ENCODE results near the gene TRIM54.

Gene TRIM54

DNA sequence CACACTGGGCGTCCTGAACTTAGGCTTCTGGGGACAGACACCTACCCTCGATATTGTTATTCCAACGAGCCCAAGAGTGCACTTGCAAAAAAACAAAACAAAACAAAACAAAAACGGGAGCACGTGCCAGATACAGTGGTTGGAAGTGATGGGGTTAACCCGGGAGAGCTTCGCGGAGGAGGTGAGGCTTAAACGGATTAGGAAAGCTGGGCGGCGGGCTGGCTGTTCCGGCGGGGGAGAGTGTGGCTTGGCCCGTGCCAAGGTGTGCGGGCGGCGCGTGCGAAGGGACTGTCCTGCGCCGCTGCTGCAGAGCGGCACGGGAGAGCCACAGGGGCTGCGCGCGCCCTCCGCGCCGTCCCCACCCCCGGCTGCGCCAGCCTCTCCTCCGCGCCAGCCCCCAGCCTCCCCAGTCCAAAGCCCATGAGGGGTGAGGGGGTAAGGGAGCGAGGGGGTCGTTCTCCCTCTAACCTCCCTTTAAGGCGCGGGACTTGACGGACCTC lies 17.9 kb upstream of the TRIM54 start (continued):
- TF ChIP-seq, protein P1, sequence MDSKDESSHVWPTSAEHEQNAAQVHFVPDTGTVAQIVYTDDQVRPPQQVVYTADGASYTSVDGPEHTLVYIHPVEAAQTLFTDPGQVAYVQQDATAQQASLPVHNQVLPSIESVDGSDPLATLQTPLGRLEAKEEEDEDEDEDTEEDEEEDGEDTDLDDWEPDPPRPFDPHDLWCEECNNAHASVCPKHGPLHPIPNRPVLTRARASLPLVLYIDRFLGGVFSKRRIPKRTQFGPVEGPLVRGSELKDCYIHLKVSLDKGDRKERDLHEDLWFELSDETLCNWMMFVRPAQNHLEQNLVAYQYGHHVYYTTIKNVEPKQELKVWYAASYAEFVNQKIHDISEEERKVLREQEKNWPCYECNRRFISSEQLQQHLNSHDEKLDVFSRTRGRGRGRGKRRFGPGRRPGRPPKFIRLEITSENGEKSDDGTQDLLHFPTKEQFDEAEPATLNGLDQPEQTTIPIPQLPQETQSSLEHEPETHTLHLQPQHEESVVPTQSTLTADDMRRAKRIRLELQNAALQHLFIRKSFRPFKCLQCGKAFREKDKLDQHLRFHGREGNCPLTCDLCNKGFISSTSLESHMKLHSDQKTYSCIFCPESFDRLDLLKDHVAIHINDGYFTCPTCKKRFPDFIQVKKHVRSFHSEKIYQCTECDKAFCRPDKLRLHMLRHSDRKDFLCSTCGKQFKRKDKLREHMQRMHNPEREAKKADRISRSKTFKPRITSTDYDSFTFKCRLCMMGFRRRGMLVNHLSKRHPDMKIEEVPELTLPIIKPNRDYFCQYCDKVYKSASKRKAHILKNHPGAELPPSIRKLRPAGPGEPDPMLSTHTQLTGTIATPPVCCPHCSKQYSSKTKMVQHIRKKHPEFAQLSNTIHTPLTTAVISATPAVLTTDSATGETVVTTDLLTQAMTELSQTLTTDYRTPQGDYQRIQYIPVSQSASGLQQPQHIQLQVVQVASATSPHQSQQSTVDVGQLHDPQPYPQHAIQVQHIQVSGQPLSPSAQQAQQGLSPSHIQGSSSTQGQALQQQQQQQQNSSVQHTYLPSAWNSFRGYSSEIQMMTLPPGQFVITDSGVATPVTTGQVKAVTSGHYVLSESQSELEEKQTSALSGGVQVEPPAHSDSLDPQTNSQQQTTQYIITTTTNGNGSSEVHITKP (tag by site-specific recombination; IDR thresholded peaks at IDR 0.05), result peak; percentile 72; the same call in 1 of the 2 replicates
- no peak for TF ChIP-seq ZNF223 (tag by site-specific recombination; IDR thresholded peaks at IDR 0.05)
- no peak for TF ChIP-seq ZNF416 (tag by site-specific recombination; IDR thresholded peaks at IDR 0.05)
- TF ChIP-seq, protein P2, sequence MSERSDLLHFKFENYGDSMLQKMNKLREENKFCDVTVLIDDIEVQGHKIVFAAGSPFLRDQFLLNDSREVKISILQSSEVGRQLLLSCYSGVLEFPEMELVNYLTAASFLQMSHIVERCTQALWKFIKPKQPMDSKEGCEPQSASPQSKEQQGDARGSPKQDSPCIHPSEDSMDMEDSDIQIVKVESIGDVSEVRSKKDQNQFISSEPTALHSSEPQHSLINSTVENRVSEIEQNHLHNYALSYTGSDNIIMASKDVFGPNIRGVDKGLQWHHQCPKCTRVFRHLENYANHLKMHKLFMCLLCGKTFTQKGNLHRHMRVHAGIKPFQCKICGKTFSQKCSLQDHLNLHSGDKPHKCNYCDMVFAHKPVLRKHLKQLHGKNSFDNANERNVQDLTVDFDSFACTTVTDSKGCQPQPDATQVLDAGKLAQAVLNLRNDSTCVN (tag by site-specific recombination; optimal IDR thresholded peaks at IDR 0.05), result peak; percentile 81
- TF ChIP-seq ZNF10 (tag by site-specific recombination; IDR thresholded peaks at IDR 0.05), result peak; percentile 6; the same call in 1 of the 2 replicates
- TF ChIP-seq ZIC2 (tag by site-specific recombination; IDR thresholded peaks at IDR 0.05), result peak; percentile 49
- TF ChIP-seq ZNF324 (tag by site-specific recombination; IDR thresholded peaks at IDR 0.05), result no peak
- TF ChIP-seq PRDM1 (tag by site-specific recombination; IDR thresholded peaks at IDR 0.05), result no peak
- peak; percentile 33; the same call in 1 of the 2 replicates for TF ChIP-seq SP7 (tag by site-specific recombination; IDR thresholded peaks at IDR 0.05)
- TF ChIP-seq EGR2 (tag by site-specific recombination; IDR thresholded peaks at IDR 0.05; ENCODE audit: low read depth), result peak; percentile 93
- TF ChIP-seq ZBTB1 (tag by site-specific recombination; IDR thresholded peaks at IDR 0.05), result no peak
- TF ChIP-seq ZNF785 (tag by site-specific recombination; IDR thresholded peaks at IDR 0.05), result no peak
- TF ChIP-seq ZXDB (tag by site-specific recombination; IDR thresholded peaks at IDR 0.05), result peak; percentile 37
- 0 out of 2 replicates have a peak, but pooled peaks have one; percentile 32 for TF ChIP-seq ZEB2 (tag by site-specific recombination; IDR thresholded peaks at IDR 0.05)
- TF ChIP-seq GLIS2 (tag by site-specific recombination; IDR thresholded peaks at IDR 0.05), result peak; percentile 40; the same call in 1 of the 2 replicates
- TF ChIP-seq ZBTB8A (tag by site-specific recombination; IDR thresholded peaks at IDR 0.05), result peak; percentile 40; the same call in 1 of the 2 replicates
- TF ChIP-seq ZNF335 (tag by site-specific recombination; conservative IDR thresholded peaks at IDR 0.05), result 0 out of 2 replicates have a peak, but pooled peaks have one; percentile 16
- no peak for TF ChIP-seq ZNF350 (tag by site-specific recombination; IDR thresholded peaks at IDR 0.05)
- TF ChIP-seq, protein P3, sequence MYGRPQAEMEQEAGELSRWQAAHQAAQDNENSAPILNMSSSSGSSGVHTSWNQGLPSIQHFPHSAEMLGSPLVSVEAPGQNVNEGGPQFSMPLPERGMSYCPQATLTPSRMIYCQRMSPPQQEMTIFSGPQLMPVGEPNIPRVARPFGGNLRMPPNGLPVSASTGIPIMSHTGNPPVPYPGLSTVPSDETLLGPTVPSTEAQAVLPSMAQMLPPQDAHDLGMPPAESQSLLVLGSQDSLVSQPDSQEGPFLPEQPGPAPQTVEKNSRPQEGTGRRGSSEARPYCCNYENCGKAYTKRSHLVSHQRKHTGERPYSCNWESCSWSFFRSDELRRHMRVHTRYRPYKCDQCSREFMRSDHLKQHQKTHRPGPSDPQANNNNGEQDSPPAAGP (tag by site-specific recombination; IDR thresholded peaks at IDR 0.05), result peak; percentile 77; the same call in 1 of the 2 replicates
- TF ChIP-seq KLF9 (tag by site-specific recombination; IDR thresholded peaks at IDR 0.05; ENCODE audit: low read depth), result 0 out of 2 replicates have a peak, but pooled peaks have one; percentile 3
- peak; percentile 84 for TF ChIP-seq ZNF341 (tag by site-specific recombination; IDR thresholded peaks at IDR 0.05; ENCODE audit: low read depth)
